Measurements from ENCODE around the gene TMEM256. TPM values are rescaled to one million over a fixed set of nuclear protein-coding genes. Genes with fewer than 3 reads are reported as not detected.

Gene TMEM256
- total RNA-seq, 1 experiment from 2014 or later = 151 TPM

GRCh38 chr17:7396147-7396546 lies 7.8 kb downstream of the TMEM256 start:
- Histone ChIP-seq H2BK15ac (ENCODE audit: low read depth, low read length) (no peak overlapping the region), H3K4ac (ENCODE audit: low read depth, low read length) (no peak overlapping the region), H3K14ac (ENCODE audit: insufficient read depth, low read length) (no peak overlapping the region), H2BK12ac (ENCODE audit: insufficient read length, low read depth, low read length) (no peak overlapping the region), H3K23ac (ENCODE audit: insufficient read length, low read depth, low read length) (no peak overlapping the region), H3K9me3 (ENCODE audit: control insufficient read depth, low read depth, low read length) (no peaks in the 10 kb centered on the region), H4K20me1 (ENCODE audit: control insufficient read depth, insufficient read depth, insufficient read length) (peaks cover under 1% of the 10 kb centered on the region), H2BK5ac (ENCODE audit: insufficient read length, low read length) (no peak overlapping the region), H3K4me1 (ENCODE audit: insufficient read depth, low read length) (peaks cover 2% of the 10 kb centered on the region; the same call in 1 of the 2 replicates), H3K9ac (ENCODE audit: extremely low read depth, insufficient read length, low read length) (no peak overlapping the region), H3K27ac (ENCODE audit: insufficient read length, low read depth, low read length) (no peak overlapping the region), H3K23me2 (ENCODE audit: insufficient read length, low read depth, low read length, poor library complexity, severe bottlenecking) (peaks cover 12% of the 10 kb centered on the region), H2AFZ (ENCODE audit: low read length) (no peak overlapping the region), H3T11ph (ENCODE audit: low read length) (no peak overlapping the region), H2AK5ac (ENCODE audit: insufficient read length, low read length) (no peak overlapping the region), H3K18ac (ENCODE audit: insufficient read length, low read depth, low read length) (no peak overlapping the region), H3K79me2 (ENCODE audit: insufficient read depth, low read length) (no peaks in the 10 kb centered on the region), H4K8ac (replicated peaks; ENCODE audit: insufficient read length, low read depth, low read length) (no peak overlapping the region), H4K5ac (ENCODE audit: insufficient read length, low read depth, low read length) (no peak overlapping the region), H3K56ac (ENCODE audit: insufficient read length, low read depth, low read length) (no peak overlapping the region), H3K79me1 (ENCODE audit: insufficient read depth, low read depth, low read length, poor library complexity, severe bottlenecking) (no peaks in the 10 kb centered on the region), H2BK120ac (ENCODE audit: low read depth, low read length, poor library complexity, severe bottlenecking) (no peak overlapping the region), H3K4me2 (ENCODE audit: insufficient read depth, insufficient read length, low read length) (no peak overlapping the region), H4K91ac (ENCODE audit: insufficient read length, low read depth, low read length) (no peak overlapping the region), H3K27me3 (ENCODE audit: insufficient read depth, low read length) (no peaks in the 10 kb centered on the region), H2BK20ac (ENCODE audit: low read depth, low read length, poor library complexity, severe bottlenecking) (no peak overlapping the region)
- no peak for DNase-seq
- H3K9me3 Mint-ChIP-seq = no peaks in the 10 kb centered on the region
- peaks cover 10 to 13% of the 10 kb centered on the region in 2 experiments for H3K4me1 Mint-ChIP-seq
- H3K27me3 Mint-ChIP-seq (ENCODE audit: low read depth) = peaks cover 2% of the 10 kb centered on the region
- peaks cover 6 to 18% (median 10%) of the 10 kb centered on the region in 3 experiments; a peak in 6 of 7 replicates for H3K36me3 Mint-ChIP-seq (ENCODE audit: insufficient read depth in 1 of 3, low read depth in 3 of 3)
- no peak overlapping the region for H3K27ac Mint-ChIP-seq
- TF ChIP-seq CTCF (conservative IDR thresholded peaks at IDR 0.05) = no peak
- peak overlapping the region in 1 of 2 experiments; percentile 3; a peak in 2 of 5 replicates for H3K4me3 Mint-ChIP-seq
- no CpG with 5 or more reads among the region's 4 CpGs for WGBS (ENCODE audit: extremely low coverage, insufficient read length, low lambda C conversion rate)

Data from H9 (cell line).